ENCODE results near the gene TMC2. TPM values are rescaled to one million over a fixed set of nuclear protein-coding genes. Genes with fewer than 3 reads are reported as not detected.

The TMC2 gene
- polyA plus RNA-seq, 1 experiment: not detected

- no peak overlapping the region for H3K27ac ChIP-seq (ENCODE audit: low read depth, low read length)
- CTCF ChIA-PET: interaction anchor here (0.5 to 1.6 kb wide), 4 partner anchors 15 to 93 kb away, joined by 3 to 9 read pairs (median 4); no protein-coding TSS in a partner anchor
- H3K27me3 ChIP-seq (ENCODE audit: control insufficient read depth, insufficient read depth, low read length): peaks cover 56% of the 10 kb centered on the region
- POLR2A ChIA-PET: interaction anchor here (0.9 kb wide), 1 partner anchor 13 kb away, joined by 3 read pairs; no protein-coding TSS in a partner anchor
- H3K4me3 ChIP-seq (ENCODE audit: low read depth, low read length): no peak overlapping the region
- no peak for DNase-seq (ENCODE audit: low read depth, low spot score)
- no peaks in the 10 kb centered on the region for H3K9me3 ChIP-seq (ENCODE audit: control insufficient read depth, insufficient read depth, low read length)
- no peak for TF ChIP-seq CTCF (IDR thresholded peaks at IDR 0.05; ENCODE audit: low read depth, low read length)
Measured at GRCh38 chr20:2538931-2539720, 2.8 kb downstream of the TMC2 start.

GRCh38 chr20:2541940-2542339 is 5.6 kb downstream of the TMC2 start:
- Histone ChIP-seq H3K27ac (ENCODE audit: low read depth, low read length) (no peak overlapping the region), H3K4me3 (ENCODE audit: low read depth, low read length) (no peak overlapping the region), H3K9me3 (ENCODE audit: control insufficient read depth, insufficient read depth, low read length) (no peaks in the 10 kb centered on the region), H3K27me3 (ENCODE audit: control insufficient read depth, insufficient read depth, low read length) (peaks cover 40% of the 10 kb centered on the region)
- no peak for DNase-seq (ENCODE audit: low read depth, low spot score)
- ChIA-PET CTCF (interaction anchor here (1.2 kb wide), 1 partner anchor 18 kb away, joined by 6 read pairs; no protein-coding TSS in a partner anchor), POLR2A (no interaction called here)
- no peak for TF ChIP-seq CTCF (IDR thresholded peaks at IDR 0.05; ENCODE audit: low read depth, low read length)

- TF ChIP-seq CTCF (IDR thresholded peaks at IDR 0.05; ENCODE audit: low read depth, low read length): no peak
- DNase-seq (ENCODE audit: low read depth, low spot score): no peak
- Histone ChIP-seq H3K4me3 (ENCODE audit: low read depth, low read length) (no peak overlapping the region), H3K27ac (ENCODE audit: low read depth, low read length) (no peak overlapping the region), H3K9me3 (ENCODE audit: control insufficient read depth, insufficient read depth, low read length) (no peaks in the 10 kb centered on the region), H3K27me3 (ENCODE audit: control insufficient read depth, insufficient read depth, low read length) (peaks cover 37% of the 10 kb centered on the region)
- POLR2A ChIA-PET: no interaction called here
- CTCF ChIA-PET: interaction anchor here (0.7 kb wide), 1 partner anchor 9 kb away, joined by 3 read pairs; no protein-coding TSS in a partner anchor
Measured at GRCh38 chr20:2542361-2542760, 6.0 kb downstream of the TMC2 start.

- no peak for TF ChIP-seq CTCF (IDR thresholded peaks at IDR 0.05; ENCODE audit: low read depth, low read length)
- Histone ChIP-seq H3K9me3 (ENCODE audit: control insufficient read depth, insufficient read depth, low read length) (no peaks in the 10 kb centered on the region), H3K27me3 (ENCODE audit: control insufficient read depth, insufficient read depth, low read length) (peaks cover 22% of the 10 kb centered on the region), H3K27ac (ENCODE audit: low read depth, low read length) (no peak overlapping the region), H3K4me3 (ENCODE audit: low read depth, low read length) (no peak overlapping the region)
- ChIA-PET POLR2A (no interaction called here), CTCF (no interaction called here)
- DNase-seq (ENCODE audit: low read depth, low spot score): no peak
Measured at GRCh38 chr20:2544211-2544610, 7.8 kb downstream of the TMC2 start.

GRCh38 chr20:2545594-2545993 is 9.2 kb downstream of the TMC2 start:
- no peak for TF ChIP-seq CTCF (IDR thresholded peaks at IDR 0.05; ENCODE audit: low read depth, low read length)
- no peak overlapping the region for H3K4me3 ChIP-seq (ENCODE audit: low read depth, low read length)
- no peaks in the 10 kb centered on the region for H3K9me3 ChIP-seq (ENCODE audit: control insufficient read depth, insufficient read depth, low read length)
- DNase-seq (ENCODE audit: low read depth, low spot score): no peak
- POLR2A ChIA-PET: no interaction called here
- no peak overlapping the region for H3K27ac ChIP-seq (ENCODE audit: low read depth, low read length)
- peaks cover 14% of the 10 kb centered on the region for H3K27me3 ChIP-seq (ENCODE audit: control insufficient read depth, insufficient read depth, low read length)
- CTCF ChIA-PET: interaction anchor here (0.6 kb wide), 1 partner anchor 123 kb away, joined by 3 read pairs; no protein-coding TSS in a partner anchor
